Mononuclear cell (primary cell): Measurements from ENCODE around the gene HSPE1. TPM values are rescaled to one million over a fixed set of nuclear protein-coding genes. Genes with fewer than 3 reads are reported as not detected.
"Not testable (repeated sequence)": the region's sequence is repeated elsewhere in the genome, so short reads cannot be mapped to it uniquely, and the experiment has no call there.

ENCODE experiments used
- H3K27me3 ChIP-seq: 2 replicates; pipeline ENCODE4 v1.6.0; 2011; ENCODE audit warnings: low read length, control low read depth; ENCODE audit not compliant: insufficient read depth
- H3K4me1 ChIP-seq: 2 replicates; pipeline ENCODE4 v1.5.1; 2011; ENCODE audit warnings: mild to moderate bottlenecking, low read length, control low read depth; ENCODE audit not compliant: insufficient read depth
- H3K4me3 ChIP-seq: 2 replicates; pipeline ENCODE4 v1.5.1; 2011; ENCODE audit warnings: mild to moderate bottlenecking, low read length, moderate library complexity
- H3K9me3 ChIP-seq: 2 replicates; pipeline ENCODE4 v1.5.1; 2011; ENCODE audit warnings: low read depth, mild to moderate bottlenecking, control low read depth, low read length
- total RNA-seq: library from RNA; depleted of rRNA; stranded (reverse); fragments of >200 nt; gene quantifications from one replicate; pipeline ENCODE4 v1.2.3, GENCODE V29; 2012

Gene HSPE1
- 35.7 TPM for total RNA-seq

DNA sequence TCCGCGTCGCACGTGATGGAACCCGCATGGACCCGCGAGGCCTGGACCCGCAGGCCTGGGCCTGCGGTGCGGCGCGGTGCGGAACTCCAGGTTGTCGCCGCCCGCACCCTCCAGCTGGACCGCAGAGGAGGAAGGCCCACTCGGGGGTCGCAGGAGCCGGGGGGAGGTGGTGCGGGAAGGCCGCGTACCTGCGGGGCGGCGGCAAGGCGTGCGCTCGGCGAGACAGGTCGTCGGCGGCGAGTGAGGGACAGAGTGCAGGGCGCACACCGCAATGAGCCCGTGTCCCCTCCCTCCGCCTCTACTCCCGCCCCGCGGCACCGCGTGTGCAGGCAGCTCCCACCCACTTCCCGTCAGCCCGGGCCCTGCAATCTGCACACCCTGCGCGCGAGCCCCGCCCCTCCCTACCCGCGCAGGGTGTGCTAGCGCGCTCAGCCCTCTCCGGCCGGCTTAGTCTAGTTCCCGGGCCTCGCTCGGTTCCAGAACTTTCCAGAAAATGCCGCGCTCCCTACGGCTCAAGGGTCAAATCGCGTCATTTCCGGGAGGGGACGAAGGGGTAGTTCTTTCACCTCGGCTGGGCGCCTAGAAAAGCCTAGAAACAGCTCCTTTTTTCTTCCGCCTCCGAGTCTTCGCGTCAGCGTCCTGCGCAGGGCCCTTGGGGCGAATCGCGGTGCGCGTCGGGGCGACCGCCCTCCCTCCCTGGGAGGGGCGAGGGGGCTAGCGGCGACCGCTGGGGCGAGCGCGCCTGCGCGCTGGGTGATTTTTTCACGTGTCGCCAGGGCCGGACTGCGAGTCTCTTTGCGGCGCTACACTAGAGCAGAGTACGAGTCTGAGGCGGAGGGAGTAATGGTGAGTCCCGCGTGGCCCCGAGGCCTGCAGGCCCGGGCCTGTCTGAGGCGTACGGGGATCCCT, at the start of gene HSPE1, which contains the start of gene HSPD1:
TSS of gene HSPE1 (plus strand) at position 786 of the 909 bp plus-strand sequence. CDS start at position 844, 58 bp downstream.
TSS of gene HSPD1 (minus strand) at position 247 of the 909 bp plus-strand sequence. CDS start 992 bp downstream, outside the sequence.
- Histone ChIP-seq H3K9me3 (no peaks in the 10 kb centered on the region), H3K27me3 (no peaks in the 10 kb centered on the region), H3K4me3 (peak within 1 kb of the TSS; percentile 71), H3K4me1 (peaks cover 39% of the 10 kb centered on the region)

DNA sequence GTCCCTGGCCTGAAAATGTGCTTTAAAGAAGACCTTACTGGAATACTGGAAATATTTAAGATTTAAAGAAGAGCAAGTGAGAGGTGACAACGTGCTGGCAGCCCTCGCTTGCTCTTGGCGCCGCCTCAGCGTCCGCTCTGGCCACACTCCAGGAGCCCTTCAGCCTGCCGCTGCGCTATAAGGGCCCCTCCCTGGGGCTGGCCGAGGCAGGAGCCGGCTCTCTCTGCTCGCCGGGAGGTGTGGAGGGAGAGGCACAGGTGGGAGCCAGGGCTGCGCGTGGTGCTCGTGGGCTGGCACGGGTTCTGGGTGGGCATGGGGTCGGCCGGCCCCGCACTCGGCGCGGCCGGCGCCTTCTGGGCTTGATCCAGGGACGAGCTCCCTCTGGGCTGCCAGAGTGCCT, 49.7 kb upstream of the HSPE1 start:
- H3K27me3 ChIP-seq: no peaks in the 10 kb centered on the region
- H3K4me1 ChIP-seq: peaks cover 20% of the 10 kb centered on the region
- H3K4me3 ChIP-seq: no peak overlapping the region
- H3K9me3 ChIP-seq: no peaks in the 10 kb centered on the region

DNA sequence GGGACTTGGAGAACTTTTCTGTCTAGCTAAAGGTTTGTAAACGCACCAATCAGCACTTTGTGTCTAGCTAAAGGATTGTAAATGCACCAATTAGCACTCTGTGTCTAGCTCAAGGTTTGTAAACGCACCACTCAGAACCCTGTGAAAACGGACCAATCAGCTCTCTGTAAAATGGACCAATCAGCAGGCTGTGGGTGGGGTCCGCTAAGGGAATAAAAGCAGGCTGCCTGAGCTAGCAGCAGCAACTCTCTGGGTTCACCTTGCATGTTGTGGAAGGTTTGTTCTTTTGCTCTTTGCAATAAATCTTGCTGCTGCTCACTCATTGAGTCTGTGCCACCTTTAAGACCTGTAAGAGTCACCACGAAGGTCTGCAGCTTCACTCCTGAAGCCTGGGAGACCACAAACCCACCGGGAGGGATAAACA, 49.2 kb upstream of the HSPE1 start:
- not testable (repeated sequence) for H3K27me3 ChIP-seq, H3K9me3 ChIP-seq, H3K4me3 ChIP-seq
- H3K4me1 ChIP-seq: peaks cover 23% of the 10 kb centered on the region

DNA sequence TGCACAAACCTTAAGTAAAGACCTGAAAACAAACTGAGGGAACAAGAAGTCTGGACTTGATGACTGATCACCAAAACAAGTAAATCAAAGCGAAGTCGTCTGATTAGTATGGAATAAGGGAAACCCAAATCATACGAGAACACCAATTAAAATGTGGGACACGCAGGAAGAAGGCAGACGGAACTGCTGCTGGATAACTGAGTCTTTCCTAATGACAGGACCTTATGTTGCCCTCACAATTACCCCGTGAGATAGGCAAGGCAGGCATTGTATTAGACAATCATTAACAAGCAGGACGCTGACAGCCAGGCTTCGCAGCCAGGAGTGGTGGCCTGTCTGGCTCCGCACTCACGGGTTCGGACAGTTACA, 47.4 kb upstream of the HSPE1 start:
- H3K9me3 ChIP-seq: no peaks in the 10 kb centered on the region
- peak overlapping the region; percentile 86 for H3K4me3 ChIP-seq

DNA sequence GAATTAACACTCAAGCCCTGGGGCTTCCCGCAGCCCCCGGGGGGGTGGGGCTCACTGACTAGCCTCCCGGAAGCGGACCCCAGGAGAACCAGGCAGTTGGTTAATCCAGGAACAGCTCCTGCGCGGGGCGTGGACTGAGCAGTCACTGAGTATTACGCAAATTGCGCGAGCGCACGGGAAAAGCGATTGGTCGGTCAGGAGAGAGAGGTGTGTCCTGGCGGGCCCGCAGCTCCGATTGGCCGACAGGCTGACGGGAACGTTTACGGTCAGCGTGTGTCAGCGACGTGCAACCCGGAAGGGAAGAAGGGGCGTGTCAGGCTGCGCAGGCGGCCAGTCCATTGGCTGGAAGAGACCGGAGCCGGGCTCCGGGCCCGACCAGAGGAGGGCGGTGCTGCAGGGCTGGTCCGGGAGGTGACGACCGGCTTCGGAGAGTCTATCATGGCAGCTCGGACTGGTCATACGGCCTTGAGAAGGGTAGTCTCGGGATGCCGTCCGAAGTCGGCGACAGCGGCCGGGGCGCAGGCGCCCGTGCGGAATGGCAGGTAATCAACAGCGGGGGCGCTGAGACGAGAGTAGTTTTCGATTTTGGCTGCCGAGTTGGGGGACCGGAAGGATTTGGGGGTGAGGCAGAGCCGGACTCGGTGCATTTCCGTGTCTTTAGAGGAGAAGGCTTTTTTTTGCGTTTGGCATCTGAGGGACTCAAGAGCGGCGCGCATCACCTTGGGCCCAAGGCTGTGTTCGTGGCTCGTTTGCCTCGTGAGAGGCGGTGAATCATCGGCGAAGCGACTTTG, 46.9 kb upstream of the HSPE1 start, which contains the start of gene COQ10B:
TSS of gene COQ10B (plus strand) at position 430 of the 791 bp plus-strand sequence. CDS start at position 439, 9 bp downstream.
- no peaks in the 10 kb centered on the region for H3K9me3 ChIP-seq
- H3K4me3 ChIP-seq: peak within 1 kb of the TSS; percentile 86
- H3K4me1 ChIP-seq: peaks cover 32% of the 10 kb centered on the region
- H3K27me3 ChIP-seq: no peaks in the 10 kb centered on the region

More for the DNA sequence above, 47.4 kb upstream of the HSPE1 start:
- H3K27me3 ChIP-seq: no peaks in the 10 kb centered on the region
- peaks cover 31% of the 10 kb centered on the region for H3K4me1 ChIP-seq

DNA sequence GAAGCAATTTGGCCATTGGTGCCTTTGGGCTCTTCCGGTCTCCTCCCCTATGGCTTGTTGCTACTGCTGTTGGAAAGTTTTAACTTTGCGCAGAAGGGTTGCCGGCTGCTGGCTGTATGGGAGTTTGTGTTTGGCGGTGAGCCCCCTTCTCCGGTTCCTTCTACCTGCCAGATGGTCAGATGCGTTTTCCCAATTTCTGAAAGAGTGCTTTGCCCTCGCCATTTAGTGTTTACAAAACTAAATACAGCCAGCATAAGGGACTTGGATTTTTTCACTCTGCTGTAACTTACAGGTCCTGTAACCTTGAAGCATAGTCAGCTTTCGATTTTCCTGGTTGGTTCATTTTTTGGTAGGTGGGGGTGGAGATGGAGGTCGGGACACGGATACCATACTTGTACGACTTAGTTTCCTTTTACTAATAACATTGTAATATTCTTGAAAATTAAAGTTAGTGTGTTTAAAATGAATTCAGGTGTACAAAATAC, 46.2 kb upstream of the HSPE1 start:
- no peaks in the 10 kb centered on the region for H3K27me3 ChIP-seq
- peak overlapping the region; percentile 86 for H3K4me3 ChIP-seq
- H3K9me3 ChIP-seq: no peaks in the 10 kb centered on the region
- H3K4me1 ChIP-seq: peaks cover 33% of the 10 kb centered on the region

DNA sequence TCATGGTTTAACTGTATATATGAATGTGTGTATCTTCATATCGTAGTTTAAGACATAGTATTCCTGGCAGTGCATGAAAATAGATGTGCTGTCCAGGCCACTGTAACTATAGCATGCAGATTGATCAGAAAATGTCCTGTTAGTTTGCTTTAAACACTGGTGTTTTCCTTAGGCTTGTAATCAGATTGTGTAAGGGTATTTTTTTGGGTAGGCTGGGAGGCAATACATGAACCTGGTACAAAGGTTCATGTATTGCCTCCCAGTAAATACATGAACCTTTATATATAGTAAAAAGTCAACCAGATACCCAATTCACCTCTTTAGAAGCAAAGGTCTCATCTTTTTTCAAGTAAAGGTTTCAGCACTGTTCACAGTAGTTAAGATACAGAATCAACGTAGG, 45.3 kb upstream of the HSPE1 start:
- no peaks in the 10 kb centered on the region for H3K9me3 ChIP-seq
- peaks cover 38% of the 10 kb centered on the region for H3K4me1 ChIP-seq
- H3K4me3 ChIP-seq: no peak overlapping the region
- H3K27me3 ChIP-seq: no peaks in the 10 kb centered on the region

DNA sequence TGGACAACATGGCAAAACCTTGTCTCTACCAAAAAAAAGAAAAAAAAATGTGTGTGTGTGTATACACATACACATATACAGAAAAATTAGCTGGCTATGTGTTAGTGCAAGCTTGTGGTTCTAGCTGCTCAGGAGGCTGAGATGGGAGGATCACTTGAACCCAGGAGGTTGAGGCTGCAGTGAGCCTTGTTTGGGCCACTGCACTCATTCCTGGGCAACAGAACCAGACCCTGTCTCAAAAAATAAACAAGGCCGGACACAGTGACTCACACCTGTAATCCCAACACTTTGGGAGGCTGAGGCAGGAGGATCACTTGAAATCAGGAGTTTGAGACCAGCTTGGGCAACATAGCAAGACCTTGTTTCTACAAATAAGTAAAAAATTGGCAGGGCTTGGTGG, 44.8 kb upstream of the HSPE1 start:
- no peak overlapping the region for H3K4me3 ChIP-seq

DNA sequence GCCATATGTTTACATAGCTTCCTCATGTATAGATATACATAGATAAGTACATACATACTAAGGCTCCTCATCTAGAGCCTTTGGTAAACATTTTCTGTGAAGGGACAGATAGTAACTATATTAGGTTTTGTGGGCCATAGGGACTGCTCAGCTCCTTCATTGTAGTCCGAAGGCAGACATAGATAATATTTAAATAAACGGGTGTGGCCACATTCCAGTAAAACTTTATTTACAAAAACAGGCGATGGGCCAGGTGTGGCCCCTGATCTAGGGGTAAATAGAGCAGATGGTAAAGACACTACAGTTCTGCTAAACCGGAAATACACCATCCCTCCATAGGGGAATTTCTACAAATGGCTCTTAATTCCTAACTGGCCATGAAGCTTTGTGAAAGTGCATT, 39.5 kb upstream of the HSPE1 start:
- Histone ChIP-seq H3K9me3 (no peaks in the 10 kb centered on the region), H3K4me3 (no peak overlapping the region), H3K27me3 (no peaks in the 10 kb centered on the region), H3K4me1 (peaks cover 16% of the 10 kb centered on the region)

More for the DNA sequence above, 44.8 kb upstream of the HSPE1 start:
- H3K4me1 ChIP-seq: peaks cover 38% of the 10 kb centered on the region
- no peaks in the 10 kb centered on the region for H3K9me3 ChIP-seq
- H3K27me3 ChIP-seq: no peaks in the 10 kb centered on the region

DNA sequence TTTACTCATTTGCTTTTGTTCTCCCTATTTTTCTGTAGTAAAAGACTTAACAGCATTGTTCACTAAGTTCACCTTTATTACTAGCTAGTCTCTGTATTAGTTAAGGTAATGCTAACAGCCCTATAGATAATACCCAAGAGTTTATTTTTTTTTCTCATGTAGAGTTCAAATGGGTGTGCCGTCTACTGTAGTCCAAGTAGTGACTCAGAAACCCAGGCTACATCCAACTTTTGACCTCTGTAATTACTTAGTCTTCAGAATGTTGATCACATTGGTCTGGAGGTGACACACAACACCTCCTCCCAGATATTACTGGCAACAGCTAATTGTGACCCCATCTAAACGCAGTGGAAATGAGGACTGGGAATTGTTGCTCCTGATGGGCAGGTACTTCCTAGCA, 39.1 kb upstream of the HSPE1 start:
- Histone ChIP-seq H3K27me3 (no peaks in the 10 kb centered on the region), H3K9me3 (no peaks in the 10 kb centered on the region), H3K4me3 (no peak overlapping the region), H3K4me1 (peaks cover 14% of the 10 kb centered on the region)

DNA sequence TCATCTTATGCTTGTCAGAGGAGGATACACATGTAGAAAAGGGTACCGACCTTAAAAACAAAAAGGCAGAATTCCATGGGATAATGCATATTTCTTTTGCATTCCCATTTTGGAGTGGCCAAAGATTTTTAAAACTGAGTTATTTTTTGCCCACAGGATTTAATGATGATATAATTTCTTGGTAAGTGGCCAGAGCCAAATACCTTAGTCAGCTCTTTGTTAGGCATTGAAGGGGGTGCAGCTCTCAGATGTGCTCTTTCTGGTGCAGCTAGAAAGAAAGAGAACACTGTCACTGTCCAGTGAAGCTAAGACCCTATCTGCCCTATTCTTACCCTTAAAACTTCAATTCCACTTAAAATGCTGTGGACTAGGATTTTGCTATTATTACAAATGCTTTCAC, 36.0 kb upstream of the HSPE1 start:
- H3K9me3 ChIP-seq: no peaks in the 10 kb centered on the region
- peaks cover 3% of the 10 kb centered on the region for H3K4me1 ChIP-seq
- no peak overlapping the region for H3K4me3 ChIP-seq
- H3K27me3 ChIP-seq: no peaks in the 10 kb centered on the region

DNA sequence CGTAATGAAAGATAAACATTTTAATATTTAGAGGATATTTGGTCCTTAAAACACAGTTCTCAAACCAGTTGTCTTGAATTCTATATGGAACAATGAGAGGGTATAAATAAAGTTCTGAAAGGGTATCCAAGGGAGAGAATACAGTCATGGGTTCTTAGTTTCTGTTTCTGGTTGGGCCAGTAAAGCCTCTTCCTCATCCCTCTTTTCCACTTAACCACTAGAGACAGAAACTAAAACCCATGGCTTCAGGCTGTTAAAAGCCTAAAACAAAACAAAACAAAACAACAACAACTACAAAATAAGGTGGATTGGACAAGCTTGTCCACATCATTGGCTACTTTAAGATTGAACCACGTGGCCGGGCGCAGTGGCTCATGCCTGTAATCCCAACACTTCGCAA, 28.0 kb upstream of the HSPE1 start:
- H3K4me1 ChIP-seq: peaks cover 9% of the 10 kb centered on the region
- no peak overlapping the region for H3K4me3 ChIP-seq
- no peaks in the 10 kb centered on the region for H3K27me3 ChIP-seq
- H3K9me3 ChIP-seq: no peaks in the 10 kb centered on the region

DNA sequence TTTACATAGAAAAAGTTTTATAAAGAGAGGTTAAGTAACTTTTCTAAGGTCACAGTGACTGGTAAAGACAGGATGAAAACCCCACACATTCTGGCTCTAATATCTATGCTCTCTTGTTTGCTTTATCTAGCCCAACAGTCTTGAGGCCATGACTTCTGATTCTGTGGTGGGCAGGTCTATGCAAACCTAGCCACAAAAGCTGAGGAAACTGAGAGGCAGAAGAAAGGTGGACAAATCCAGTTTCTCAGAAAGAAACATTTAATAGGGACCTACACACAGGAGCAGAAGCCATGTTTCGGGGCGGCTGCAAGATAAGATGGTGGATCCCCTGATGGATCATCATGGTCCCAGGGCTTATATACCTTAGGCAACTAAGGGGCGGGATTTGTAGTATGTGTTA, 22.4 kb upstream of the HSPE1 start:
- peaks cover 26% of the 10 kb centered on the region for H3K4me1 ChIP-seq
- H3K27me3 ChIP-seq: no peaks in the 10 kb centered on the region
- H3K9me3 ChIP-seq: no peaks in the 10 kb centered on the region
- H3K4me3 ChIP-seq: no peak overlapping the region

DNA sequence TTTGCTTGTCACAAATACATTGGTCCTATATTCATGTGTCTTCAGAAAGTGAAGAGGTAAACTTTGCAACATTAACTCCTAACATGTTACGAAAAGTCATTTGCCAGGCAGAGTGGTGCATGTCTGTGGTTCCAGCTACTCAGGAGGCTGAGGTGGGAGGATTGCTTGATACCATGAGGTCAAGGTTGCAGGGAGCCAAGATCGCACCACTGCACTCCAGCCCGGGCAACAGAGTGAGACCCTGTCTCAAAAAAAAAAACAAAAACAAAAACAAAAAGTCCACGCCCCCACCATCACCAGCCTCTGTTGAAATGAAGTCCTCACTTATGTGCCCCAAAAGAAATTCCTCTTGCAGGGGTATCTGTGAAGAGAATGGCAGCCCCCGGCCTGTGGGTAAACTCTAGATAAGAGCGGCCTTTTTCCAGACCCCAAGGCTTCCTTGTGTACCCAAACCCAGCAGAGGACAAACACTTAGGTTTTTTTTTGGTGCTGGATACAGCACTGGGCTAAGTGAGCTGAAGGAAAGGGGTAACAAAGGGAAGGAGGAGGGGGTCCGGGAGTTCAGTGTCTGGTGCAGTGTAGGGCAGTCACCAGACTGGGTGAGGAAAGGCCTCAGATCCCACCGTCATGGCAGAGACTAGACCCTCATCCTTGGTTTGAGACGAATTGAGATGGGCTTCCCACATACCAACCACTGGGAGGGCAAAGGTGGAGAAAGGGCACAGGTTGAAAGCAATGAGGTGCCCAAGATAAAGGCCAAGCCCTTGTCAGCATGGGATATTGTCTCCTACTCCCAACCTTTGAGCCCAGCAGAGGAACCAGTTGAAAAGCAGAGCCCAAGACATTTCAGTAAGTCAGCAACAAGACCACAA, 19.8 kb upstream of the HSPE1 start:
- H3K4me3 ChIP-seq: no peak overlapping the region
- H3K4me1 ChIP-seq: peaks cover 26% of the 10 kb centered on the region
- no peaks in the 10 kb centered on the region for H3K9me3 ChIP-seq
- no peaks in the 10 kb centered on the region for H3K27me3 ChIP-seq
